Neutrophil (primary cell): ENCODE data around the gene TAOK3.

Source experiments
- H3K27ac ChIP-seq: fragments of 200-600 bp; sonication (generic); 2 replicates; pipeline ENCODE4 v1.5.1; 2016; ENCODE audit warnings: mild to moderate bottlenecking, moderate library complexity
- H3K27me3 ChIP-seq: fragments of 200-600 bp; sonication (generic); 2 replicates; pipeline ENCODE4 v1.6.0; 2016; ENCODE audit warnings: mild to moderate bottlenecking
- H3K36me3 ChIP-seq: fragments of 200-600 bp; sonication (generic); 2 replicates; pipeline ENCODE4 v1.5.1; 2017
- H3K4me1 ChIP-seq, 2 experiments: fragments of 200-600 bp in 1 of 2; sonication (generic) in 1 of 2; 1 replicate in 1 of 2; 2 replicates in 1 of 2; pipeline versions ENCODE4 v1.5.1 to v1.6.1; 2013 to 2016; ENCODE audit warnings: low read depth in 1 of 2, low read length in 1 of 2, mild to moderate bottlenecking in 1 of 2, moderate library complexity in 1 of 2; ENCODE audit not compliant: control insufficient read depth in 1 of 2, insufficient read depth in 1 of 2
- H3K4me3 ChIP-seq, 2 experiments: fragments of 200-600 bp in 1 of 2; sonication (generic) in 1 of 2; 1 replicate in 1 of 2; 2 replicates in 1 of 2; pipeline ENCODE4 v1.5.1; 2013 to 2016; ENCODE audit warnings: low read depth in 1 of 2, low read length in 1 of 2, mild to moderate bottlenecking in 1 of 2, moderate library complexity in 1 of 2
- H3K9me3 ChIP-seq: fragments of 200-600 bp; sonication (generic); 2 replicates; pipeline ENCODE4 v1.5.1; 2016
- TF ChIP-seq, protein P1 (sequence below): fragments of 200-600 bp; sonication (generic); IDR thresholded peaks from 2 replicates; pipeline ENCODE4 v1.5.1; 2016; ENCODE audit warnings: antibody characterized with exemption

The TAOK3 gene

DNA sequence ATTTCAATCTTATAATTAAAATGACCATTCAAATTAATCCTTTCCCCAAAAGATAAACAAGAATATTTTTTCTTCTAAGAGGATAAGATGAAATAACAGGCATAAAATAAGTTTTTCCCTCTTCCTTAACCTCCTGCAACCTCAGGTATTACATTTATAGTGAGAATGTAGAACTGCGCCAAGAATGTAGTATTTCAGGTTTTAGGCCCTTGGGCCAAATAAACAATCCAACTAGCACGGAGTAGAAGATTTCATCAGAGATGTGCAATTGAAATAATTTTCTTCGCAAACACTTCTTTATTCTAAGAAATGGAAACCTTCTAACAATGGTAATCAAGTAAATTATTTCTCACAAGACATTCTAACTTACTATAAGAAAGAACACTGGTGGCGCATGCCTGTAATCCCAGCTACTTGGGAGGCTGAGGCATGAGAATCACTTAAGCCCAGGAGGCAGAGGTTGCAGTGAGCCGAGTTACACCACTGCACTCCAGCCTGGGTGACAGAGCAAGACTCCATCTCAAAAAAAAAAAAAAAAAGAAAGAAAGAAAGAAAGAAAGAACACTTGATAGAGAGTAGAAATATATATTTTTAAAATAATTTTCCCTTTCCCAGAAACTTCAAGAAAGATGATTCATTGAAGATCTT lies 100.8 kb downstream of the TAOK3 start:
- Histone ChIP-seq H3K36me3 (no peaks in the 10 kb centered on the region), H3K27ac (no peak overlapping the region), H3K9me3 (no peaks in the 10 kb centered on the region), H3K4me3 (no peak overlapping the region), H3K27me3 (no peaks in the 10 kb centered on the region), H3K4me1 (no peaks in the 10 kb centered on the region)
- TF ChIP-seq, protein P1, sequence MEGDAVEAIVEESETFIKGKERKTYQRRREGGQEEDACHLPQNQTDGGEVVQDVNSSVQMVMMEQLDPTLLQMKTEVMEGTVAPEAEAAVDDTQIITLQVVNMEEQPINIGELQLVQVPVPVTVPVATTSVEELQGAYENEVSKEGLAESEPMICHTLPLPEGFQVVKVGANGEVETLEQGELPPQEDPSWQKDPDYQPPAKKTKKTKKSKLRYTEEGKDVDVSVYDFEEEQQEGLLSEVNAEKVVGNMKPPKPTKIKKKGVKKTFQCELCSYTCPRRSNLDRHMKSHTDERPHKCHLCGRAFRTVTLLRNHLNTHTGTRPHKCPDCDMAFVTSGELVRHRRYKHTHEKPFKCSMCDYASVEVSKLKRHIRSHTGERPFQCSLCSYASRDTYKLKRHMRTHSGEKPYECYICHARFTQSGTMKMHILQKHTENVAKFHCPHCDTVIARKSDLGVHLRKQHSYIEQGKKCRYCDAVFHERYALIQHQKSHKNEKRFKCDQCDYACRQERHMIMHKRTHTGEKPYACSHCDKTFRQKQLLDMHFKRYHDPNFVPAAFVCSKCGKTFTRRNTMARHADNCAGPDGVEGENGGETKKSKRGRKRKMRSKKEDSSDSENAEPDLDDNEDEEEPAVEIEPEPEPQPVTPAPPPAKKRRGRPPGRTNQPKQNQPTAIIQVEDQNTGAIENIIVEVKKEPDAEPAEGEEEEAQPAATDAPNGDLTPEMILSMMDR, result no peak

DNA sequence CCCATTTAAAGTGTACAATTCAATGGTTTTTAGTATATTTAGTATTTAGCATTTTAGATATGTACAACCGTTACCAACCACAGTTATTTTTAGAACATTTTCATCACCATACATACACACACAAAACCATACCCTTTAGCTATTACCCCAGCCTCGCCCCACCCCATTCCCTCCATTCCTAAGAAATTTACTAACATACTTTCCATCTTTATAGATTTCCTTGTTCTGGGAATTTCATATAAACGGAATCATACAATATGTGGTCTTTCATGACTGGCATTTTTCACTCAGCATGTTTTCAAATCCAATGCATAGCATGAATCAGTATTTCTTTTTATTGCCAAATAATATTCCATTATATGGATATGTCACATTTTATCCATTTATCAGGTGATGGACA lies 101.5 kb downstream of the TAOK3 start:
- TF ChIP-seq, protein P1, result no peak
- Histone ChIP-seq H3K9me3 (no peaks in the 10 kb centered on the region), H3K4me1 (no peaks in the 10 kb centered on the region), H3K4me3 (no peak overlapping the region), H3K36me3 (no peaks in the 10 kb centered on the region), H3K27ac (no peak overlapping the region), H3K27me3 (no peaks in the 10 kb centered on the region)

DNA sequence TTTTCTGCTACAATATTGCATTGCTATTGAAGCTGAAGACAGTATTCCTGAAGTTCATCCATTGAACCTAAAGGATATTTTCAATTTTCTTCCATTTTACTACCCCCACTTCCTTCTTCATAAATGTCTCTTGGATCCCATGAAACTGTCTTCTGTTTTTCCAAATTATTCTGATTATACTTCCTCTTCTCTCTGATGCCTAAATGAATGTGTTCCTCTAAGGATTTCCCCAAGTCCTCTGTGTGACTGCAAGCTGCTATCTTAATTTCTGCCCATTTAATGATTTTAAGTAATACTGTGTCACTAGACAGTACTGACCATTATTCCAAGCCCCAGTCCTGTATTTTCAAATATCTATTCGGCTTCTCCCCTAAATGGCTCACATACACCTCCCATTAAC lies 102.9 kb downstream of the TAOK3 start:
- H3K9me3 ChIP-seq, result no peaks in the 10 kb centered on the region
- no peaks in the 10 kb centered on the region for H3K4me1 ChIP-seq
- H3K36me3 ChIP-seq, result peaks cover 3% of the 10 kb centered on the region
- TF ChIP-seq, protein P1, result no peak
- no peaks in the 10 kb centered on the region for H3K27me3 ChIP-seq
- no peak overlapping the region for H3K4me3 ChIP-seq
- no peak overlapping the region for H3K27ac ChIP-seq

DNA sequence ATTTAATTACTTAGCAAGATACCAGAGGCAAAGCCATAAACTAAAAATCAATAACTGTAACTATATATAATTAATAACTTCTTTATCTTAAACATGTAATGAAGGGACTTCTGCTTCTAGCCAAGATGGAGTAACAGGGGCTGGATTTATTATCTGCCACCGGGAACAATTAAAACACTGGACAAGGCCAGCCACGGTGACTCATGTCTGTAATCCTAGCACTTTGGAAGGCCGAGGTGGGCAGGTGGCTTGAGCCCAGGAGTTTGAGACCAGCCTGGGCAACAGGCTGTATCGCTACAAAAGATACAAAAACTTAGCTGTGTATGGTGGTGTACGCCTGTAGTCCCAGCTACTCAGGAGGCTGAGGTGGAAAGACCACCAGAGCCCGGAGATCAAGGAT lies 113.6 kb downstream of the TAOK3 start:
- peaks cover 23% of the 10 kb centered on the region for H3K36me3 ChIP-seq
- no peak overlapping the region for H3K27ac ChIP-seq
- H3K4me3 ChIP-seq, result no peak overlapping the region
- H3K27me3 ChIP-seq, result no peaks in the 10 kb centered on the region
- peaks cover 0 to 5% of the 10 kb centered on the region in 2 experiments for H3K4me1 ChIP-seq
- no peaks in the 10 kb centered on the region for H3K9me3 ChIP-seq
- TF ChIP-seq, protein P1, result no peak

DNA sequence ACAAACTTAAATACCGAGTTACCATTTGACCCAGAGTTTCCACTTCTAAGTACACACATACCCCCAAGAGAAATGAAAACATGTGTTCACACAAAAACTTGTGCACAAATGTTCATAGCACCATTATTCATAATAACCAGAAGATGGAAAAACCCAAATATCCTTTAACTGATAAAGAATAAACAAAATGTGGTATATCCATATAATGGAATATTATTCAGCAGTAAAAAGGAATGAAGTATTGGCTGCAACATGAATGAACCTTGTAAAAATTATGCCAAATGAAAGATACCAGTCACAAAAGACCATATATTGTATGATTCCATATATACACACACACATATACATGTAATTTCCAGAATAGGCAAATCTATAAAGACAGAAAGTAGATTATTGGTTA lies 116.4 kb downstream of the TAOK3 start:
- Histone ChIP-seq H3K36me3 (peaks cover 31% of the 10 kb centered on the region), H3K4me3 (no peak overlapping the region), H3K9me3 (no peaks in the 10 kb centered on the region), H3K4me1 (no peaks in the 10 kb centered on the region), H3K27me3 (no peaks in the 10 kb centered on the region), H3K27ac (no peak overlapping the region)
- TF ChIP-seq, protein P1, result no peak
